GM19468 (cell line): Measurements from ENCODE around the gene CDC123.
A peak's percentile ranks its signal among the peaks of the same experiment; 100 is the strongest.
"Not testable (repeated sequence)": the region's sequence is repeated elsewhere in the genome, so short reads cannot be mapped to it uniquely, and the experiment has no call there.

Source experiments
- ATAC-seq: cut with Tn5 transposase; IDR thresholded peaks from one replicate; pipeline ENCODE4 v1.9.1; 2021; ENCODE audit warnings: mild to moderate bottlenecking, moderate library complexity, moderate number of reproducible peaks; ENCODE audit not compliant: unreplicated experiment; ENCODE audit errors: extremely low read depth

The CDC123 gene

GRCh38 chr10:12226438-12226837 lies 30.4 kb downstream of the CDC123 start:
- ATAC-seq: not testable (repeated sequence)

GRCh38 chr10:12228851-12229250 lies 32.9 kb downstream of the CDC123 start:
- ATAC-seq: no peak

GRCh38 chr10:12234687-12235086 lies 38.7 kb downstream of the CDC123 start:
- ATAC-seq: not testable (repeated sequence)

- no peak for ATAC-seq
These were observed 39.2 kb downstream of the CDC123 start for GRCh38 chr10:12235116-12235694.

- ATAC-seq: no peak
These were observed 39.8 kb downstream of the CDC123 start for GRCh38 chr10:12235796-12236195.

GRCh38 chr10:12237265-12238220 lies 41.6 kb downstream of the CDC123 start:
- ATAC-seq: no peak

- no peak for ATAC-seq
These were observed 42.8 kb downstream of the CDC123 start for GRCh38 chr10:12238821-12239220.

GRCh38 chr10:12241810-12242529 lies 46.0 kb downstream of the CDC123 start:
- ATAC-seq: no peak

- no peak for ATAC-seq
These were observed 48.1 kb downstream of the CDC123 start for GRCh38 chr10:12243864-12244620.

- ATAC-seq: no peak
These were observed 54.2 kb downstream of the CDC123 start for GRCh38 chr10:12250181-12250580.

GRCh38 chr10:12250702-12251101 lies 54.7 kb downstream of the CDC123 start:
- ATAC-seq: not testable (repeated sequence)

- no peak for ATAC-seq
These were observed 55.6 kb downstream of the CDC123 start for GRCh38 chr10:12251581-12251980.

GRCh38 chr10:12252882-12253546 lies 57.0 kb downstream of the CDC123 start:
- no peak for ATAC-seq

- ATAC-seq: no peak
These were observed 59.1 kb downstream of the CDC123 start for GRCh38 chr10:12255048-12255447.

GRCh38 chr10:12259988-12260387 lies 64.0 kb downstream of the CDC123 start:
- no peak for ATAC-seq

GRCh38 chr10:12262278-12262981 lies 66.4 kb downstream of the CDC123 start:
- no peak for ATAC-seq

GRCh38 chr10:12264204-12264940 lies 68.4 kb downstream of the CDC123 start:
- ATAC-seq: peak; percentile 67

- ATAC-seq: no peak
These were observed 73.1 kb downstream of the CDC123 start for GRCh38 chr10:12269056-12269455.
